Tongue (tissue), 2 donors: Measurements from ENCODE around the gene GARNL3. TPM values are rescaled to one million over a fixed set of nuclear protein-coding genes. Genes with fewer than 3 reads are reported as not detected.
A peak's percentile ranks its signal among the peaks of the same experiment; 100 is the strongest.

ENCODE experiments used
- DNase-seq: peaks from one replicate; pipeline ENCODE4 v3.0.0-alpha.2; 2015
- total RNA-seq: library from RNA; depleted of rRNA; stranded (reverse); fragments of >200 nt; gene quantifications from one replicate; pipeline ENCODE4 v1.2.3, GENCODE V29; 2014

Gene GARNL3
- total RNA-seq, 1 donor from 2014 or later, result 32.9 TPM

- no peak for DNase-seq
Observed at GRCh38 chr9:127386981-127387380, 122.4 kb downstream of the GARNL3 start.

GRCh38 chr9:127388037-127388855 lies 123.7 kb downstream of the GARNL3 start:
- DNase-seq, result peak; percentile 70

- DNase-seq, result no peak
Observed at GRCh38 chr9:127388856-127389238, 124.3 kb downstream of the GARNL3 start.

GRCh38 chr9:127389381-127390247 lies 125.0 kb downstream of the GARNL3 start:
- DNase-seq, result no peak

GRCh38 chr9:127390248-127390545 lies 125.6 kb downstream of the GARNL3 start:
- no peak for DNase-seq

GRCh38 chr9:127390563-127390962 lies 126.0 kb downstream of the GARNL3 start:
- DNase-seq, result no peak

GRCh38 chr9:127392166-127392565 lies 127.6 kb downstream of the GARNL3 start:
- no peak for DNase-seq

- DNase-seq, result no peak
Observed at GRCh38 chr9:127392976-127393375, 128.4 kb downstream of the GARNL3 start.

GRCh38 chr9:127393645-127394044 lies 129.1 kb downstream of the GARNL3 start:
- DNase-seq, result no peak

- no peak for DNase-seq
Observed at GRCh38 chr9:127395497-127396252, 131.1 kb downstream of the GARNL3 start.

GRCh38 chr9:127396253-127396807 lies 131.8 kb downstream of the GARNL3 start:
- DNase-seq, result no peak

GRCh38 chr9:127396808-127397645 lies 132.5 kb downstream of the GARNL3 start, which contains the start of gene SLC2A8:
TSS of gene SLC2A8 (plus strand) at chr9:127397169. CDS start at chr9:127397231, 62 bp downstream.
- DNase-seq, result peak; percentile 100

GRCh38 chr9:127397646-127398274 lies 133.2 kb downstream of the GARNL3 start:
- DNase-seq, result peak; percentile 67

- DNase-seq, result no peak
Observed at GRCh38 chr9:127398275-127398647, 133.7 kb downstream of the GARNL3 start.

GRCh38 chr9:127398715-127399400 lies 134.3 kb downstream of the GARNL3 start:
- DNase-seq, result no peak

GRCh38 chr9:127399736-127400269 lies 135.2 kb downstream of the GARNL3 start:
- DNase-seq, result no peak

GRCh38 chr9:127402401-127403090 lies 138.0 kb downstream of the GARNL3 start:
- DNase-seq, result no peak

- no peak for DNase-seq
Observed at GRCh38 chr9:127403507-127404192, 139.1 kb downstream of the GARNL3 start.

GRCh38 chr9:127404631-127405030 lies 140.1 kb downstream of the GARNL3 start:
- DNase-seq, result no peak
